CD1c-positive myeloid dendritic cell (primary cell): ENCODE measurements around the gene RMDN2.

ENCODE experiments used
- DNase-seq: peaks from one replicate; pipeline ENCODE4 v3.0.0-alpha.2; 2016; ENCODE audit errors: extremely low spot score

The RMDN2 gene, protein sequence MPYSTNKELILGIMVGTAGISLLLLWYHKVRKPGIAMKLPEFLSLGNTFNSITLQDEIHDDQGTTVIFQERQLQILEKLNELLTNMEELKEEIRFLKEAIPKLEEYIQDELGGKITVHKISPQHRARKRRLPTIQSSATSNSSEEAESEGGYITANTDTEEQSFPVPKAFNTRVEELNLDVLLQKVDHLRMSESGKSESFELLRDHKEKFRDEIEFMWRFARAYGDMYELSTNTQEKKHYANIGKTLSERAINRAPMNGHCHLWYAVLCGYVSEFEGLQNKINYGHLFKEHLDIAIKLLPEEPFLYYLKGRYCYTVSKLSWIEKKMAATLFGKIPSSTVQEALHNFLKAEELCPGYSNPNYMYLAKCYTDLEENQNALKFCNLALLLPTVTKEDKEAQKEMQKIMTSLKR

DNA sequence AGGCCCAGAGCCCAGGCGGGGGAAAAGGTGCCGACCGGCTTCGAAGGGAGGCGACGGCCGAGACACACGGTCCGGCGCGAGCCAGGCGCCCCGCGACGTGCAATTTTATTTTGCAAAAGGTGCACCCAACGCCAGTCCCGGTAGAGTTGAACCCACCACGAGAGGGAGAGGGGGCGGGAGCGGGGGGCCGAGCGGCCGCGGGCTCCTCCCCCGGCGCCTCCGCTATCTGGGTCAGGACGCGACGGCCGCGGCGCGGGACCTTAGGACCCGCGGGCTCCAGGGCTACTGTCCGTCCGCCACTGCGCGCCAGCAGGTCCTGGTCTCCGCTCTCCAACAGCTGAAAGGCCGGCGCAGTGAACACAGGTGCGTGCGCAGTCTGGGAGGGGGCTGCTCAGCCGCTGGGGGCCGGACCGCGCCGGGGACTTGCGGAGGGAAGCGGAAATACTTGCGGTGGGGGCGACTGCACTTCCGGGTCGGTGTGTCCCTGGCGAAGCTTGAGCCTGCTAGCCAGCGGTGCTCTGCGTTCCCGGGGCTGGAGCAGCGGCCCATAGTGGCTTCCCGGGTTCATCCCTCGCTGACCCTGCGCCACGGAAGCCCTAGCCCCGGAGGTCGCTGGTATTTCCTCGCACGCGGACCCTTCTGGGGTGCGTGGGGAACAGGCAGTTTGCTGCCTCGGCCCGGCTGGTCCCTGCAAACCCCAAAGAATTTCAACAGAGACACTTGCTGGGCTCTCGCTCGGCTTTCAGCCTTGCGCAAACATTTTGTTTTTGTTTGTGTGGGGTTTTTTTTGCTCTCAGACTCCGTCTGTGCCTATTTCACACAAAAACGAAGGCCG lies at the start of gene RMDN2:
RMDN2 (plus strand) TSS at position 225 of the 835 bp plus-strand sequence. CDS start 3,991 bp downstream, outside the sequence.
- DNase-seq = peak; percentile 91

DNA sequence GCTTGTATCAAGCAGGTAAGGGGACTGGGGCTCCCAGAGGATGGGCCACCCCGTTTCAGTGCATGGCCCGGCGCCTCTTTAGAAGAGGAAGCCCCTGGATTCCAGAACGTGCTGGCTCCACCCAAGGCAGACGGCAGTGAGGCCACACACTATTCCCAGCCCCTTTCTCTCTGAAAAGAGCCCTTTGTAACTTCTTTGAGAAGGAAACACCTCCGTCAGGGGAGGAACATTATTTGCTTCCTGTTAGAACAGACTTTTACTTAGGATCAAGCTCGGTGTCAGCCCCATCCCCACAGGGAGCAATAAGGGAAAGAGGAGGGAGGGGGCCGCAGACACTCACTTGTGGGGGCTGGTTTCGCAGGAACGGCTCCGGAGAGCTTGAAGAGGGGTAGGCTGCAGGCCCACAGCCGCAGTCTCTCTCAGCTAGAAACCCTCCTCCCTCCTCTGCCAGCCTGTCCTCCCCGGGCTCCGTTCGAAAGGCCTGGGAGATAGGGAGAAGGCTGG lies 49.6 kb upstream of the RMDN2 start:
- no peak for DNase-seq

DNA sequence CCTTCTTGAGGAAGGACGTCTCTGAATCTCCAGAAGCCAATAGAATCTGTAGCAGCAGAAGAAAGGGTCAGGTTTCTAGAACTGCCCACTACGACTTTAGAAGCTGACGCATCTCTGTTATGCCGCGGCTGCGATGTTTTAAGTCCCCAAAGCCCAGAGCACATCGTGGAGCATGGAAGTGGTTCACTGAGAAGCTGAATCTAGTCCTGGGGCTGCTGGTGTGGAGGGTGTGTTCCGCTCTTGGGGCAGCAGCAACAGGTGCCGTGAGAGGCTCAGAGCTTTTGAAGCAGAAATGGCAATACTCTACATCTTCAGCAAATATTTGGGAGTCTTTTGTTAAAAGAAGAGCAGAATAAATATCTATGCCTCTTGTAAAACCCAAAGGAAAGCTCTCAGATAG lies 48.9 kb upstream of the RMDN2 start:
- no peak for DNase-seq

DNA sequence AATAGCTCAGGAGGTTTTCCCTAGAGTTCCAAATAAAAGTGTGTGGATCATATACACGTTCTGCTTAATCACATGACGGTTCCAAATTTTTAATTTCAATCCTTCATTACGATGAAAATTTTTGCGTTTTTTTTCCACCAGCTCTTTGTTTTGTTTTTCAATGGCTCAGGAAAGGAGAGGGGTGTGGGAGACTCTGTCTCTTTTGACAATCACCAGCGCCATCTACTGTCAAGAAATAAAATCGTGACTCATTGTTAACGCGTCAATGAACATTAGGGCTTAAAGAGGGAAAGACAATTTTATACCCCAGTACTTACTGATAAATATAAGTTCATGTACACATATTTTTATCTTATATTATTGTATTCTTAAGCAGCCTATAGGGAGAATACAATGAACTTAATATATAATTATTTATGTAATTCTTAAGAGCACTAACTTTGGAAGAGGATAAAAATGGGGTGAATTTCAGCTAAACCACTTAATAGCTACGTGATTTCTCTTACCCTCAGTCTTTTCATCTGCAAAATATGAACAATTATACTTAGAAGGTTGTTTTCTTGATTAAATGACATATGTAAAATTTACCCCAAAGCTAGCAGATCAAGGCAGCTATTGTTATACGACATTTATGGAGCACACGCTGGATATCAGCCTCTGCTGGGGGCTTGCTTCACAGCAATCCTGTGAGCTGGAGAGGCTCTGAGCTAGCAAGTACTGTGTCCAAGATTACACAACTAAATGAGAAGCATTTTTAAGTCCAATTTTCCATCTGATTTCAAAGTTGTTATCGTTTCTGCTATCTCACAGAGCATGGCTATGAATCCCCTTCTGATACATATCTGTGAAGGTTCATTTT lies 47.4 kb upstream of the RMDN2 start:
- DNase-seq = peak; percentile 85

DNA sequence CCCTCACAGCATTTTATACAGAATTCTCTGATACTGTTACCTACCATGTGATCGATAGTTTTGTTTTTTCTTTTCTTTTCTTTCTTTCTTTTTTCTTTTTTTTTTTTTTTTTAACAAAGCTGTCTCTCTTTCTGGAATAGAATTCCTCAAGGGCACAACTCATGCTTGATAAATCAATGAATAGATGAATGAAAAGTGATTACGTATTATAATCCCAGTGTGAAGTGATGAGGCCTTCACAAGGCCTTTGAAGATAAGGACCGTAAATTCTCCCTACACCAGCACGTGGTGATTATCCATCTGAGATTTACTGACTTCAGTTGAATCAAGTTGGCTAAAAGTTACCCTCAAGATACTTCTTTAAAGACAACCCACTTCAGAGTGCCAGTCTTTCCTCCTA lies 46.6 kb upstream of the RMDN2 start:
- DNase-seq = no peak

DNA sequence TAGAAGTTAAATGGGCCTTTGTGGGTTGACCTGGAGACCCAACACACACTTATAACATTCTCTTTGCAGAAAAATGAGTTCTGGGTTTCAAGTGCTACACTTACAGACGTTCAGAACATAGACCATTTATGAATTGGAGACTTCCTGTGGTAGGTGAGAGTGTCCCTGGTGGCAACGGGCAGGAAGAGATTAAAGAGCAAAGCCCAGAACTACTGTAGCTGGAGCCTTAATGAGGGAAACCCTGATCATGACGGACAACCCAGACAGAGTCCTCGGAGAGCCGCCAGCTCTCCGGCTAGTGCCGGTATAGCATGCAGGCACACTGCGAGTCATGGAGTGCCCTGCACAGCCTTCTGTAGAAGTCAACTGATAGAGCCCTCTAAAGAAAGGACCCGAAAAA lies 44.5 kb upstream of the RMDN2 start:
- DNase-seq = no peak

- no peak for DNase-seq
Measured at GRCh38 chr2:37881397-37881796, 43.7 kb upstream of the RMDN2 start.

DNA sequence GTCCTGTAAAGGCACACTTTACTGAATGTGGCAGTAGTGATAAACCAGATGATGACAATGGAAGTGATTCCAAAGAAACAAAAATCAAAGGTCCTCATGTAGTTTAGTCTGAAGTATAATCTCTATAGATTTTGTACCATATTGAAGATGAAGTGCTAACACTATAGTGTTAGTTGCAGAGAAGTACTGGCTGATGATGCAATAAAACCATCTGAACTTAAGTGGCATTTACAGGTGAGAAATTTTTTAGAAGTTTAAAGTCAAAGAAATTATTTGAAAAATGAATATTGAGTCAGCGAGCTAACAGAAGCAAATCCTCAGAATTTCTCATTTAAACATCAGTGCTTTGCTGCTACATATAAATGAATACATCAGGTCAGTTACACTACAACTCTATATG lies 43.1 kb upstream of the RMDN2 start:
- DNase-seq = no peak

GRCh38 chr2:37883518-37883917 lies 41.6 kb upstream of the RMDN2 start:
- no peak for DNase-seq

GRCh38 chr2:37885329-37885993 lies 39.6 kb upstream of the RMDN2 start:
- DNase-seq = no peak

DNA sequence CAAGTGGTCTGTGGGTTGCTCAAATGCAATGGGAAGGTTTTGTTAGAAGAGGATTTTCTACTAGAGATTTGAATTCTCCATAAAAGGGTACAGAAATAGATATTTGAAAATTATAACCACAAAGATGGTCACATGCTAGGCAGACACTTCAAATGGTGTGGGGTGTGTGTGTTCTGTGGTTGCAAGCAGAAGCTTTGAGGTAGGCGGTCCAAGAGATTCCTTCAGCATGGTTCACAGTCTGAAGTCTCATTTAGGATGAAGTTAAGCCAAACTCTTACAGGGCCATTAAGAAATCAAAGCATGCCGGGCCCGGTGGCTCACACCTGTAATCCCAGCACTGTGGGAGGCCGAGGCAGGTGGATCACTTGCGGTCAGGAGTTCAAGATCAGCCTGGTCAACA lies 38.3 kb upstream of the RMDN2 start:
- DNase-seq = no peak

GRCh38 chr2:37887286-37887685 lies 37.8 kb upstream of the RMDN2 start:
- no peak for DNase-seq

GRCh38 chr2:37890893-37891495 lies 34.1 kb upstream of the RMDN2 start:
- DNase-seq = peak; percentile 76

DNA sequence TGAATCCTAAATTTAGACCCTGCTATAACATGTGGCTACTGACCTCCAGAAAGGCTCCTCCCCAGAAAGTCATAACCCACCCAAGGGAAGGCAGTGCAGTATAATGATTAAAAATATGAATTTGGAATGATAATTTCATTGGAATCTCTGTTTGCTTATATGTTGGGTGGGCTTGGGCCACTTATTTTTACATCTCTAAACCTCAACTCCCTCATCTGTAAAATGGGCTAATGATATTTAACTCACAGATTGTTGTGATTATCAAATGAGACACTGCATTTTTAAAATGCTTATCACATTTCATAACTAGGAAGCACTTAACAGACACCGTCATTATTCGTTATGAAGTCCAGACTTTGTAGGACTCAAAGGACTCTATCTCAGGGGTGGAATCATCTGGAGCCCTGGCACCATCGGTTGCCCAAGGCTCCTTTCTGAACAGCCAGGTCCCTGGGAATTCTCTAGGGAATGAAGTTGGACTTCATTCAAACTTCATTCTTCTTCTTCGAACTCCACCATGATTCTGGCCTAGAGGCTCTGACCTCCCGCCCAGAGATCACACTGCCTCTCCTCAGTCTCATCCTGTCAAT lies 33.1 kb upstream of the RMDN2 start:
- no peak for DNase-seq

- peak; percentile 75 for DNase-seq
Measured at GRCh38 chr2:37892436-37893114, 32.5 kb upstream of the RMDN2 start.

GRCh38 chr2:37893327-37893726 lies 31.8 kb upstream of the RMDN2 start:
- DNase-seq = no peak

- peak; percentile 33 for DNase-seq
Measured at GRCh38 chr2:37894047-37894446, 31.0 kb upstream of the RMDN2 start.

- DNase-seq = peak; percentile 36
Measured at GRCh38 chr2:37894601-37895000, 30.5 kb upstream of the RMDN2 start.

GRCh38 chr2:37895140-37895539 lies 29.9 kb upstream of the RMDN2 start:
- peak; percentile 75 for DNase-seq

GRCh38 chr2:37896319-37896718 lies 28.8 kb upstream of the RMDN2 start:
- no peak for DNase-seq
